SK-N-SH treated with all-trans-retinoic acid at 6 μM for 48 hours (cell line): ENCODE results near the gene NXN.
"Not testable (repeated sequence)": the region's sequence is repeated elsewhere in the genome, so short reads cannot be mapped to it uniquely, and the experiment has no call there.

Experiments
- ATAC-seq: fragments of 200-7000 bp; cut with Tn5 transposase; 3 replicates; pipeline ENCODE4 v1.9.1; 2020; ENCODE audit warnings: mild to moderate bottlenecking, moderate library complexity
- ARNTL ChIP-seq: fragments of 450-650 bp; formaldehyde crosslinking; IDR thresholded peaks from 2 replicates; pipeline ENCODE4 v1.5.0; 2020; ENCODE audit warnings: low read depth, mild to moderate bottlenecking, moderate library complexity, borderline replicate concordance
- BACH2 ChIP-seq: fragments of 250-450 bp; sonication (Bioruptor Pico); IDR thresholded peaks from 2 replicates; pipeline ENCODE4 v1.9.0; 2021; ENCODE audit warnings: mild to moderate bottlenecking, borderline replicate concordance
- CSDC2 ChIP-seq: fragments of 250-450 bp; sonication (Bioruptor Pico); IDR thresholded peaks from 2 replicates; pipeline ENCODE4 v1.5.0; 2020; ENCODE audit warnings: mild to moderate bottlenecking, moderate library complexity
- ESRRG ChIP-seq: fragments of 250-450 bp; sonication (Bioruptor Pico); IDR thresholded peaks from 2 replicates; pipeline ENCODE4 v1.6.1; 2021; ENCODE audit warnings: mild to moderate bottlenecking
- GLIS3 ChIP-seq: fragments of 250-450 bp; sonication (Bioruptor Pico); IDR thresholded peaks from 2 replicates; pipeline ENCODE4 v1.5.0; 2020; ENCODE audit warnings: mild to moderate bottlenecking, moderate library complexity
- ISL1 ChIP-seq: fragments of 250-450 bp; sonication (Bioruptor Pico); IDR thresholded peaks from 2 replicates; pipeline ENCODE4 v2.1.2; 2022; ENCODE audit warnings: mild to moderate bottlenecking, moderate library complexity
- OSR1 ChIP-seq: fragments of 250-450 bp; sonication (Bioruptor Pico); IDR thresholded peaks from 2 replicates; pipeline ENCODE4 v1.8.0; 2022; ENCODE audit warnings: moderate library complexity, mild to moderate bottlenecking, inconsistent platforms
- PPARA ChIP-seq: fragments of 250-450 bp; sonication (Bioruptor Pico); IDR thresholded peaks from 2 replicates; pipeline ENCODE4 v1.5.0; 2020; ENCODE audit warnings: mild to moderate bottlenecking, borderline replicate concordance
- RARB ChIP-seq: fragments of 250-450 bp; sonication (Bioruptor Pico); IDR thresholded peaks from 2 replicates; pipeline ENCODE4 v1.8.0; 2021; ENCODE audit warnings: mild to moderate bottlenecking, moderate library complexity
- SNAI2 ChIP-seq: fragments of 250-450 bp; sonication (Bioruptor Pico); IDR thresholded peaks from 2 replicates; pipeline ENCODE4 v1.5.0; 2020; ENCODE audit warnings: mild to moderate bottlenecking, moderate library complexity
- TCF4 ChIP-seq: fragments of 250-450 bp; sonication (Bioruptor Pico); IDR thresholded peaks from 2 replicates; pipeline ENCODE4 v1.8.0; 2021; ENCODE audit warnings: mild to moderate bottlenecking, moderate library complexity, borderline replicate concordance
- TOX ChIP-seq: fragments of 250-450 bp; sonication (Bioruptor Pico); IDR thresholded peaks from 2 replicates; pipeline ENCODE4 v1.8.0; 2021; ENCODE audit warnings: mild to moderate bottlenecking, moderate library complexity, borderline replicate concordance
- ZC3H10 ChIP-seq: fragments of 250-450 bp; sonication (Bioruptor Pico); IDR thresholded peaks from 2 replicates; pipeline ENCODE4 v1.5.1; 2021; ENCODE audit warnings: mild to moderate bottlenecking, moderate library complexity
- ZFP3 ChIP-seq: fragments of 250-450 bp; sonication (Bioruptor Pico); IDR thresholded peaks from 2 replicates; pipeline ENCODE4 v1.5.0; 2020; ENCODE audit warnings: mild to moderate bottlenecking, moderate library complexity
- ZFP30 ChIP-seq: fragments of 450-650 bp; formaldehyde crosslinking; IDR thresholded peaks from 2 replicates; pipeline ENCODE4 v1.5.0; 2022; ENCODE audit warnings: mild to moderate bottlenecking, moderate library complexity
- ZNF565 ChIP-seq: fragments of 450-650 bp; formaldehyde crosslinking; conservative IDR thresholded peaks from 2 replicates; pipeline ENCODE4 v1.5.0; 2020; ENCODE audit warnings: low read depth, mild to moderate bottlenecking, moderate library complexity
- ZNF8 ChIP-seq: fragments of 450-650 bp; formaldehyde crosslinking; IDR thresholded peaks from 2 replicates; pipeline ENCODE4 v1.5.0; 2020; ENCODE audit warnings: mild to moderate bottlenecking, moderate library complexity
- TF ChIP-seq, protein P1 (sequence below): fragments of 250-450 bp; sonication (Bioruptor Pico); IDR thresholded peaks from 2 replicates; pipeline ENCODE4 v1.8.0; 2021; ENCODE audit warnings: low read depth, mild to moderate bottlenecking, moderate library complexity, borderline replicate concordance
- TF ChIP-seq, protein P2 (sequence below): fragments of 250-450 bp; sonication (Bioruptor Pico); IDR thresholded peaks from 2 replicates; pipeline ENCODE4 v1.5.1; 2021; ENCODE audit warnings: mild to moderate bottlenecking, moderate library complexity
- TF ChIP-seq, protein P3 (sequence below): fragments of 250-450 bp; sonication (Bioruptor Pico); IDR thresholded peaks from 2 replicates; pipeline ENCODE4 v1.5.0; 2020; ENCODE audit warnings: mild to moderate bottlenecking, moderate library complexity
- TF ChIP-seq, protein P4 (sequence below): fragments of 250-450 bp; sonication (Bioruptor Pico); IDR thresholded peaks from 2 replicates; pipeline ENCODE4 v1.5.1; 2020; ENCODE audit warnings: low read depth, mild to moderate bottlenecking, moderate library complexity

The NXN gene

DNA sequence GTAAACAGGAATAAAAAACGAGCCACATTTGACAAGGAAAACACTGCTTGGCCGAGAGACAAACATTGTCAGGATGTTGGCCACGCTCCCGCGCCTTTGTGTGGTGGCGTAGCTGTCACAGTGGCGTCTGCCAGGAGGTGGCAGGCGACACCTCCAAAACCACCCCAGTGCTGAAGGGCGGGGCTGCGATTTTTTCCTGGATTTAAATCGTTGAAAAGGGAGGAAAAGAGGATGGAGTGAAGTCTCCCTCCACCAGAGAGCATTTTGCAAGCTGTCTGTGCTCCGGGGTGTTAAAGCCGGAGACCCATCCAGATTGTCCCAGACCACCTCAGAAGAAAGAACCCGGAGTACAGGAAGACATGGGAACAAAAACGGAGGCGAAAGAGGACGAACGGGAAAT is 184.7 kb downstream of the NXN start:
- peak; percentile 68 for ATAC-seq
- TF ChIP-seq ZFP30 (CRISPR knock-in tag): no peak
- no peak for TF ChIP-seq CSDC2
- TF ChIP-seq, protein P1, sequence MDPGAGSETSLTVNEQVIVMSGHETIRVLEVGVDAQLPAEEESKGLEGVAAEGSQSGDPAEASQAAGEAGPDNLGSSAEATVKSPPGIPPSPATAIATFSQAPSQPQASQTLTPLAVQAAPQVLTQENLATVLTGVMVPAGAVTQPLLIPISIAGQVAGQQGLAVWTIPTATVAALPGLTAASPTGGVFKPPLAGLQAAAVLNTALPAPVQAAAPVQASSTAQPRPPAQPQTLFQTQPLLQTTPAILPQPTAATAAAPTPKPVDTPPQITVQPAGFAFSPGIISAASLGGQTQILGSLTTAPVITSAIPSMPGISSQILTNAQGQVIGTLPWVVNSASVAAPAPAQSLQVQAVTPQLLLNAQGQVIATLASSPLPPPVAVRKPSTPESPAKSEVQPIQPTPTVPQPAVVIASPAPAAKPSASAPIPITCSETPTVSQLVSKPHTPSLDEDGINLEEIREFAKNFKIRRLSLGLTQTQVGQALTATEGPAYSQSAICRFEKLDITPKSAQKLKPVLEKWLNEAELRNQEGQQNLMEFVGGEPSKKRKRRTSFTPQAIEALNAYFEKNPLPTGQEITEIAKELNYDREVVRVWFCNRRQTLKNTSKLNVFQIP (CRISPR knock-in tag): no peak
- no peak for TF ChIP-seq ISL1 (CRISPR knock-in tag)
- no peak for TF ChIP-seq RARB (CRISPR knock-in tag)
- TF ChIP-seq ARNTL (CRISPR knock-in tag): no peak
- TF ChIP-seq SNAI2 (CRISPR knock-in tag): no peak
- TF ChIP-seq, protein P2, sequence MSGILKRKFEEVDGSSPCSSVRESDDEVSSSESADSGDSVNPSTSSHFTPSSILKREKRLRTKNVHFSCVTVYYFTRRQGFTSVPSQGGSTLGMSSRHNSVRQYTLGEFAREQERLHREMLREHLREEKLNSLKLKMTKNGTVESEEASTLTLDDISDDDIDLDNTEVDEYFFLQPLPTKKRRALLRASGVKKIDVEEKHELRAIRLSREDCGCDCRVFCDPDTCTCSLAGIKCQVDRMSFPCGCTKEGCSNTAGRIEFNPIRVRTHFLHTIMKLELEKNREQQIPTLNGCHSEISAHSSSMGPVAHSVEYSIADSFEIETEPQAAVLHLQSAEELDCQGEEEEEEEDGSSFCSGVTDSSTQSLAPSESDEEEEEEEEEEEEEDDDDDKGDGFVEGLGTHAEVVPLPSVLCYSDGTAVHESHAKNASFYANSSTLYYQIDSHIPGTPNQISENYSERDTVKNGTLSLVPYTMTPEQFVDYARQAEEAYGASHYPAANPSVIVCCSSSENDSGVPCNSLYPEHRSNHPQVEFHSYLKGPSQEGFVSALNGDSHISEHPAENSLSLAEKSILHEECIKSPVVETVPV: no peak
- no peak for TF ChIP-seq TCF4 (CRISPR knock-in tag)
- no peak for TF ChIP-seq OSR1 (CRISPR knock-in tag)
- TF ChIP-seq ZNF8 (CRISPR knock-in tag): no peak
- TF ChIP-seq ESRRG (CRISPR knock-in tag): no peak
- TF ChIP-seq GLIS3: no peak
- TF ChIP-seq ZC3H10 (CRISPR knock-in tag): no peak
- TF ChIP-seq, protein P3, sequence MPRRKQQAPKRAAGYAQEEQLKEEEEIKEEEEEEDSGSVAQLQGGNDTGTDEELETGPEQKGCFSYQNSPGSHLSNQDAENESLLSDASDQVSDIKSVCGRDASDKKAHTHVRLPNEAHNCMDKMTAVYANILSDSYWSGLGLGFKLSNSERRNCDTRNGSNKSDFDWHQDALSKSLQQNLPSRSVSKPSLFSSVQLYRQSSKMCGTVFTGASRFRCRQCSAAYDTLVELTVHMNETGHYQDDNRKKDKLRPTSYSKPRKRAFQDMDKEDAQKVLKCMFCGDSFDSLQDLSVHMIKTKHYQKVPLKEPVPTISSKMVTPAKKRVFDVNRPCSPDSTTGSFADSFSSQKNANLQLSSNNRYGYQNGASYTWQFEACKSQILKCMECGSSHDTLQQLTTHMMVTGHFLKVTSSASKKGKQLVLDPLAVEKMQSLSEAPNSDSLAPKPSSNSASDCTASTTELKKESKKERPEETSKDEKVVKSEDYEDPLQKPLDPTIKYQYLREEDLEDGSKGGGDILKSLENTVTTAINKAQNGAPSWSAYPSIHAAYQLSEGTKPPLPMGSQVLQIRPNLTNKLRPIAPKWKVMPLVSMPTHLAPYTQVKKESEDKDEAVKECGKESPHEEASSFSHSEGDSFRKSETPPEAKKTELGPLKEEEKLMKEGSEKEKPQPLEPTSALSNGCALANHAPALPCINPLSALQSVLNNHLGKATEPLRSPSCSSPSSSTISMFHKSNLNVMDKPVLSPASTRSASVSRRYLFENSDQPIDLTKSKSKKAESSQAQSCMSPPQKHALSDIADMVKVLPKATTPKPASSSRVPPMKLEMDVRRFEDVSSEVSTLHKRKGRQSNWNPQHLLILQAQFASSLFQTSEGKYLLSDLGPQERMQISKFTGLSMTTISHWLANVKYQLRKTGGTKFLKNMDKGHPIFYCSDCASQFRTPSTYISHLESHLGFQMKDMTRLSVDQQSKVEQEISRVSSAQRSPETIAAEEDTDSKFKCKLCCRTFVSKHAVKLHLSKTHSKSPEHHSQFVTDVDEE (CRISPR knock-in tag): no peak
- TF ChIP-seq, protein P4, sequence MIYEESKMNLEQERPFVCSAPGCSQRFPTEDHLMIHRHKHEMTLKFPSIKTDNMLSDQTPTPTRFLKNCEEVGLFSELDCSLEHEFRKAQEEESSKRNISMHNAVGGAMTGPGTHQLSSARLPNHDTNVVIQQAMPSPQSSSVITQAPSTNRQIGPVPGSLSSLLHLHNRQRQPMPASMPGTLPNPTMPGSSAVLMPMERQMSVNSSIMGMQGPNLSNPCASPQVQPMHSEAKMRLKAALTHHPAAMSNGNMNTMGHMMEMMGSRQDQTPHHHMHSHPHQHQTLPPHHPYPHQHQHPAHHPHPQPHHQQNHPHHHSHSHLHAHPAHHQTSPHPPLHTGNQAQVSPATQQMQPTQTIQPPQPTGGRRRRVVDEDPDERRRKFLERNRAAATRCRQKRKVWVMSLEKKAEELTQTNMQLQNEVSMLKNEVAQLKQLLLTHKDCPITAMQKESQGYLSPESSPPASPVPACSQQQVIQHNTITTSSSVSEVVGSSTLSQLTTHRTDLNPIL: no peak
- no peak for TF ChIP-seq TOX
- TF ChIP-seq, all 23 proteins: peak for 0

DNA sequence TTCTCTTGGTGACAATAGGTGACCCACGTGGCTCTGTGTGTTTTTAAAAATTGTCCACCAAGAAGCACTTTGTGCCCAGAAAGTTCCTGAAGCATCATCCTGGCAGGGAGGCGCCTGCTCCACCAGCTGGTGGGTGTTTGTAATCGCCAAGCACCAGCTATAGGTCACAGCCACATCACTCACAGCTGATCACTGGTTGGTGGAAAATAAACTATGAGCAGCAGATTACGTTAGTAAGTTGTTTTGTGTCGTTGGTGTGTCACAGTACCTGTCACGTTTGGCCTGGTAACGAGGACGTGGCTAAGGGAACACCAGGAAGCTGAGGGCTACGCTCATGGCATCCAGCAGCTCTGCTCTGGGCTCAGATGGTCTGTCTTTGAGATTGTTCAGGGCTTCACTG is 187.3 kb downstream of the NXN start:
- no peak for TF ChIP-seq ISL1 (CRISPR knock-in tag)
- TF ChIP-seq ZFP30 (CRISPR knock-in tag): no peak
- no peak for TF ChIP-seq RARB (CRISPR knock-in tag)
- no peak for TF ChIP-seq ESRRG (CRISPR knock-in tag)
- ATAC-seq: no peak

DNA sequence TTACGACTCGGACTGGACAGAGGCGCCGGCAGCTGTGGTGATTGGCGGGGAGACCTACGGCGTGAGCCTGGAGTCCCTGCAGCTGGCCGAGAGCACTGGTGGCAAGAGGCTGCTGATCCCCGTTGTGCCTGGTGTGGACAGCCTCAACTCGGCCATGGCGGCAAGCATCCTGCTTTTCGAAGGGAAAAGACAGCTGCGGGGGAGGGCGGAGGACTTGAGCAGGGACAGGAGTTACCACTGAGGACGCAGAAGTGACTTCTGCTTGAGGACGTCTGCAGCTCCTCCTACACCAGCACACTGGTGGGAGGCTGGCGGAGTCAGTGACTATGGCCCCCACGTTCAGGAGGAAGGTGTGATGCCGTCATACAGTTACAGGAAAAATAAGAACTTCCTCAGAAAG is 187.7 kb downstream of the NXN start:
- no peak for TF ChIP-seq RARB (CRISPR knock-in tag)
- no peak for TF ChIP-seq ZNF8 (CRISPR knock-in tag)
- TF ChIP-seq, protein P4: no peak
- TF ChIP-seq ISL1 (CRISPR knock-in tag): no peak
- TF ChIP-seq, protein P1 (CRISPR knock-in tag): no peak
- no peak for TF ChIP-seq ZC3H10 (CRISPR knock-in tag)
- TF ChIP-seq CSDC2: no peak
- TF ChIP-seq ZFP3: no peak
- no peak for TF ChIP-seq OSR1 (CRISPR knock-in tag)
- TF ChIP-seq ZFP30 (CRISPR knock-in tag): no peak
- no peak for TF ChIP-seq ZNF565
- TF ChIP-seq GLIS3: no peak
- TF ChIP-seq BACH2 (CRISPR knock-in tag): no peak
- no peak for TF ChIP-seq SNAI2 (CRISPR knock-in tag)
- TF ChIP-seq, protein P2: no peak
- TF ChIP-seq PPARA (CRISPR knock-in tag): no peak
- no peak for TF ChIP-seq TOX
- ATAC-seq: no peak

DNA sequence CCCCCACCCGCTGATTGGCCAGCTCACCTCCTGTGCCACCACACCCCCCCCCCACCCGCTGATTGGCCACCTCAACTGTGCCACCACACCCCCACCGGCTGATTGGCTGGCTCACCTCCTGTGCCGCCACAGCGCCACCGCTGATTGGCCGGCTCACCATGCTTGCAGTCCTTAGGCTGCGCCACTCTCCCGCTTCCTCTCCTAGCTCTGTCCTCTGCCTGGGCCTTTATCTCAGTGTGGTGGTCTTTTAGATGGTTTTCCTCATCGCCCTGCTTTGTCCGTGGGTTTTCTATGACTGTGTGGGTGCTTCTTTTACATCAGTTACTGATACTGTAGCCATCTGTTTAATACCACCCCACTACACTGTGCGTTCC is 188.7 kb downstream of the NXN start:
- not testable (repeated sequence) for ATAC-seq

DNA sequence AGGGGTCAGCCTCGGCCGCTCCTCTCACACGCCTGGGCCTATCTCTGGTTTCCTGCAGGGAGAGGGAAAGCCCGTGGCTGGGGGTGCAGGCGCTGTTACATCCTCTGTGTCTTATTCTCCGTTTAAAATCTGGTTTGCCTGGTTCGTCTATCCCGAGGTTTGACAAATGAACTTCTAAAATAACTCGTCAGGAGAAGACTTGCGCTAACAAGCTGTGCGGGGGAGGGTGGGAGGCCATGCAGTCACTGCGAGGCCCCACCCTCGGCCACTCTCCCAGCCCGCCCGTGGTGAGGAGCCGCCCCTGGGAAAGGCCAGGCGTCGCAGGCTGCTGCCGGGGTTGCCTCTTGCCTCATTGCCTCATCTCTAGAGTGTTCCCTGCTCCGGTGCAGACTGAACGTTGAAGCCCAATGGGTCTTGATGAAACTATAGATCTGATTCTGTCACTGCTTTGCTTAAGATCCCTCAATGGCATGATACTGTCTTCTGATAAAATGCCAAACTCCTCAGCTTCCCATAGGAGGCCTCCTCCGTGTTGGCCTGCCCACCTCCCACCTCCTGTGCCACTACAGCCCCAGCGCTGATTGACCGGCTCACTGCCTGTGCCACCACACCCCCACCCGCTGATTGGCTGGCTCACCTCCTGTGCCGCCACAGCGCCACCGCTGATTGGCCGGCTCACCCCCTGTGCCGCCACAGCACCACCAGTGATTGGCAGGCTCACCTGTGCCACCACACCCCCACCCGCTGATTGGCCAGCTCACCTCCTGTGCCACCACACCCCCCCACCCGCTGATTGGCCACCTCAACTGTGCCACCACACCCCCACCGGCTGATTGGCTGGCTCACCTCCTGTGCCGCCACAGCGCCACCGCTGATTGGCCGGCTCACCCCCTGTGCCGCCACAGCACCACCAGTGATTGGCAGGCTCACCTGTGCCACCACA is 189.4 kb downstream of the NXN start:
- ATAC-seq: not testable (repeated sequence)
